ENCODE measurements around the gene PNRC1.

GRCh38 chr6:89068695-89069094 is 11.9 kb upstream of the PNRC1 start:
- TF ChIP-seq EP300 (IDR thresholded peaks at IDR 0.05; ENCODE audit: borderline replicate concordance), result no peak
- no peak for TF ChIP-seq REST (IDR thresholded peaks at IDR 0.05; ENCODE audit: low read depth)
- no peak for TF ChIP-seq FOXM1 (IDR thresholded peaks at IDR 0.05; ENCODE audit: borderline replicate concordance, low read depth)
- TF ChIP-seq TEAD4 (IDR thresholded peaks at IDR 0.05), result no peak
- TF ChIP-seq RAD21 (IDR thresholded peaks at IDR 0.05; ENCODE audit: low read depth), result no peak
- no peak for TF ChIP-seq EGR1 (IDR thresholded peaks at IDR 0.05)
- no peak for TF ChIP-seq TAF1 (IDR thresholded peaks at IDR 0.05; ENCODE audit: low read depth)
- no peak for TF ChIP-seq YY1 (IDR thresholded peaks at IDR 0.05; ENCODE audit: low read depth)

All from Ishikawa (cell line).